CD14-positive monocyte (primary cell): ENCODE results near the gene S100A5. TPM values are rescaled to one million over a fixed set of nuclear protein-coding genes. Genes with fewer than 3 reads are reported as not detected.
A peak's percentile ranks its signal among the peaks of the same experiment; 100 is the strongest.
"Not testable (repeated sequence)": the region's sequence is repeated elsewhere in the genome, so short reads cannot be mapped to it uniquely, and the experiment has no call there.

Source experiments
- DNase-seq, 3 donors: peaks; one replicate each; pipeline ENCODE4 v3.0.0-alpha.2; 2011 to 2022
- H2AFZ ChIP-seq: 2 replicates; pipeline ENCODE4 v1.6.0; 2012; ENCODE audit warnings: mild to moderate bottlenecking, low read depth, low read length, inconsistent platforms; ENCODE audit not compliant: insufficient read depth, poor library complexity, severe bottlenecking
- H3K27ac ChIP-seq, 2 donors: 1 replicate in 1 of 2; 2 replicates in 1 of 2; pipeline ENCODE4 v1.5.1; 2012 to 2013; ENCODE audit warnings: low read length in 2 of 2, control low read depth in 1 of 2, inconsistent platforms in 1 of 2, low read depth in 1 of 2, mild to moderate bottlenecking in 1 of 2
- H3K27me3 ChIP-seq, 2 donors: one replicate each; pipeline versions ENCODE4 v1.6.0 to v1.6.1; 2011 to 2013; ENCODE audit warnings: low read length in 2 of 2; ENCODE audit not compliant: control insufficient read depth in 2 of 2, insufficient read depth in 2 of 2
- H3K36me3 ChIP-seq, 2 donors: replicated peaks in 1 of 2; 1 replicate in 1 of 2; 2 replicates in 1 of 2; pipeline versions ENCODE4 v1.5.1 to v1.6.1; 2012 to 2013; ENCODE audit warnings: low read length in 2 of 2, control low read depth in 1 of 2, inconsistent platforms in 1 of 2, mild to moderate bottlenecking in 1 of 2; ENCODE audit not compliant: insufficient read depth in 2 of 2, control insufficient read depth in 1 of 2
- H3K4me1 ChIP-seq, 2 donors: 1 replicate in 1 of 2; 2 replicates in 1 of 2; pipeline versions ENCODE4 v1.5.1 to v1.6.1; 2012 to 2013; ENCODE audit warnings: low read length in 2 of 2, control low read depth in 1 of 2, inconsistent platforms in 1 of 2, mild to moderate bottlenecking in 1 of 2, moderate library complexity in 1 of 2; ENCODE audit not compliant: insufficient read depth in 2 of 2, control insufficient read depth in 1 of 2
- H3K4me2 ChIP-seq: replicated peaks from 2 replicates; pipeline ENCODE3; 2012; ENCODE audit warnings: low read length, moderate library complexity, mild to moderate bottlenecking; ENCODE audit not compliant: poor library complexity, severe bottlenecking; ENCODE audit errors: extremely low read depth
- H3K4me3 ChIP-seq, 3 experiments: fragments of 200-600 bp in 1 of 3; sonication (generic) in 1 of 3; replicated peaks in 1 of 3; 1 replicate in 2 of 3; 2 replicates in 1 of 3; pipeline ENCODE4 v1.5.1; 2011 to 2013; ENCODE audit warnings: low read length in 3 of 3, mild to moderate bottlenecking in 3 of 3, control low read depth in 2 of 3, low read depth in 2 of 3, inconsistent platforms in 1 of 3, moderate library complexity in 1 of 3
- H3K79me2 ChIP-seq: 2 replicates; pipeline ENCODE4 v1.6.0; 2012; ENCODE audit warnings: mild to moderate bottlenecking, control low read depth, inconsistent platforms, low read length, moderate library complexity; ENCODE audit not compliant: insufficient read depth
- H3K9ac ChIP-seq: 2 replicates; pipeline ENCODE4 v1.6.0; 2017; ENCODE audit warnings: low read length, mild to moderate bottlenecking; ENCODE audit not compliant: insufficient read depth, poor library complexity, severe bottlenecking
- H3K9me3 ChIP-seq, 2 donors: replicated peaks in 1 of 2; 1 replicate in 1 of 2; 2 replicates in 1 of 2; pipeline versions ENCODE4 v1.5.1 to v1.6.1; 2012 to 2013; ENCODE audit warnings: low read length in 2 of 2, control low read depth in 1 of 2; ENCODE audit not compliant: control insufficient read depth in 1 of 2, insufficient read depth in 1 of 2
- H4K20me1 ChIP-seq: 2 replicates; pipeline ENCODE4 v1.6.0; 2012; ENCODE audit warnings: mild to moderate bottlenecking, low read length, control low read depth, moderate library complexity; ENCODE audit not compliant: insufficient read depth
- H3K27ac Mint-ChIP-seq, 7 donors: one replicate each; pipeline ENCODE4 v1.8.0; 2020; ENCODE audit warnings: mild to moderate bottlenecking in 7 of 7, mixed read lengths in 7 of 7, moderate library complexity in 6 of 7, inconsistent platforms in 2 of 7
- H3K27me3 Mint-ChIP-seq, 3 donors: one replicate each; pipeline ENCODE4 v1.8.0; 2021 to 2022; ENCODE audit warnings: low read depth in 3 of 3, mild to moderate bottlenecking in 3 of 3, mixed read lengths in 3 of 3, moderate library complexity in 3 of 3, inconsistent platforms in 1 of 3
- H3K36me3 Mint-ChIP-seq, 2 donors: one replicate each; pipeline ENCODE4 v1.8.0; 2020; ENCODE audit warnings: mixed read lengths in 2 of 2, inconsistent platforms in 1 of 2, mild to moderate bottlenecking in 1 of 2
- H3K4me1 Mint-ChIP-seq: one replicate; pipeline ENCODE4 v1.8.0; 2020; ENCODE audit warnings: mild to moderate bottlenecking, mixed read lengths
- H3K4me3 Mint-ChIP-seq, 2 donors: one replicate each; pipeline ENCODE4 v1.8.0; 2020; ENCODE audit warnings: mild to moderate bottlenecking in 2 of 2, mixed read lengths in 2 of 2, moderate library complexity in 1 of 2
- H3K9me3 Mint-ChIP-seq, 7 donors: one replicate each; pipeline ENCODE4 v1.8.0; 2020 to 2022; ENCODE audit warnings: mixed read lengths in 7 of 7, mild to moderate bottlenecking in 6 of 7, moderate library complexity in 6 of 7, inconsistent platforms in 2 of 7
- CTCF ChIP-seq: fragments of 200-600 bp; IDR thresholded peaks from one replicate; pipeline ENCODE4 v1.8.0; 2022; ENCODE audit warnings: antibody characterized with exemption, mild to moderate bottlenecking
- WGBS: methylation state at CpG from one replicate; pipeline ENCODE4 v1.1.5; 2013; ENCODE audit warnings: missing lambda C conversion rate; ENCODE audit not compliant: insufficient coverage; 5-methylcytosine and 5-hydroxymethylcytosine counted together
- intact Hi-C, 2 donors: fragments of 100-400 bp; cut with micrococcal nuclease; formaldehyde crosslinking; loops; one replicate each; pipeline versions ENCODE4 v1.15.0 to v1.15.1; 2023
- polyA plus RNA-seq, 3 donors: library from polyadenylated mRNA; depleted of rRNA in 1 of 3; unstranded in 2 of 3; stranded (reverse) in 1 of 3; fragments of 300-500 nt in 2 of 3; fragments of >200 nt in 1 of 3; fragmentation: Illumina TruSeq in 2 of 3; gene quantifications; 1 replicate in 2 of 3; 2 replicates in 1 of 3; pipeline ENCODE4 v1.2.3, GENCODE V29; 2012 to 2021

Gene S100A5
- polyA plus RNA-seq, 3 donors = 1.4 to 2.1 TPM; not detected in 1

- Histone ChIP-seq H3K4me1 (peaks cover 25 to 29% of the 10 kb centered on the region in 2 donors), H3K36me3 (no peaks in the 10 kb centered on the region), H4K20me1 (no peaks in the 10 kb centered on the region), H3K79me2 (no peaks in the 10 kb centered on the region), H2AFZ (no peak overlapping the region), H3K27me3 (no peaks in the 10 kb centered on the region), H3K4me3 (no peak overlapping the region), H3K9ac (no peak overlapping the region), H3K9me3 (no peaks in the 10 kb centered on the region), H3K4me2 (no peak overlapping the region), H3K27ac (no peak overlapping the region)
- Mint-ChIP-seq H3K4me1 (peaks cover 30% of the 10 kb centered on the region), H3K27ac (peak overlapping the region in 3 of 7 donors; percentile 12 to 49 (median 21)), H3K4me3 (peak overlapping the region in 1 of 2 donors; percentile 40), H3K9me3 (peaks cover 0 to 3% (median 0%) of the 10 kb centered on the region in 7 donors), H3K36me3 (no peaks in the 10 kb centered on the region), H3K27me3 (peaks cover 1 to 7% (median 2%) of the 10 kb centered on the region in 3 donors)
- WGBS = 0% methylated on average over 1 of the region's 4 CpGs
- intact Hi-C loops = loop anchor here (10.0 kb wide), 2 partner anchors 48 to 212 kb away; partner anchors contain the start of genes S100A1 (in 1 of the 2) and S100A13 (in 1 of the 2)
- peak in 1 of 3 donors; percentile 24 for DNase-seq
- no peak for TF ChIP-seq CTCF
Observed at GRCh38 chr1:153577138-153577537, 36.4 kb upstream of the S100A5 start.

- H3K4me2 ChIP-seq, H3K4me3 ChIP-seq, H3K27ac Mint-ChIP-seq, H2AFZ ChIP-seq, H3K36me3 Mint-ChIP-seq, DNase-seq, H4K20me1 ChIP-seq, H3K9me3 Mint-ChIP-seq, H3K9ac ChIP-seq, H3K4me3 Mint-ChIP-seq, H3K27ac ChIP-seq, H3K27me3 ChIP-seq, H3K79me2 ChIP-seq, H3K36me3 ChIP-seq, H3K9me3 ChIP-seq: not testable (repeated sequence)
- peaks cover 2 to 11% (median 3%) of the 10 kb centered on the region in 3 donors for H3K27me3 Mint-ChIP-seq
- peaks cover 31 to 35% of the 10 kb centered on the region in 2 donors for H3K4me1 ChIP-seq
- intact Hi-C loops = loop anchor here (10.0 kb wide), 2 partner anchors 49 to 211 kb away; partner anchors contain the start of genes S100A1 (in 1 of the 2) and S100A13 (in 1 of the 2)
- WGBS = no CpG with 5 or more reads among the region's 10 CpGs
- H3K4me1 Mint-ChIP-seq = peaks cover 37% of the 10 kb centered on the region
Observed at GRCh38 chr1:153575497-153575896, 34.8 kb upstream of the S100A5 start.

- not testable (repeated sequence) for H3K27me3 ChIP-seq, H3K27ac Mint-ChIP-seq, H2AFZ ChIP-seq, H3K4me3 ChIP-seq, H3K36me3 ChIP-seq, H3K9ac ChIP-seq, H4K20me1 ChIP-seq, H3K4me2 ChIP-seq, H3K79me2 ChIP-seq, H3K9me3 Mint-ChIP-seq, H3K27ac ChIP-seq, H3K36me3 Mint-ChIP-seq, H3K4me3 Mint-ChIP-seq, DNase-seq, H3K9me3 ChIP-seq
- H3K4me1 ChIP-seq = peaks cover 31 to 35% of the 10 kb centered on the region in 2 donors
- intact Hi-C loops = loop anchor here (10.0 kb wide), 2 partner anchors 50 to 210 kb away; partner anchors contain the start of genes S100A1 (in 1 of the 2) and S100A13 (in 1 of the 2)
- peaks cover 2 to 13% (median 3%) of the 10 kb centered on the region in 3 donors for H3K27me3 Mint-ChIP-seq
- WGBS = 92% methylated on average over 16 of the region's 35 CpGs
- H3K4me1 Mint-ChIP-seq = peaks cover 37% of the 10 kb centered on the region
Observed at GRCh38 chr1:153575081-153575491, 34.4 kb upstream of the S100A5 start.
